DND-41 (cell line): ENCODE measurements around the gene ARL6IP1.
"Not testable (repeated sequence)": the region's sequence is repeated elsewhere in the genome, so short reads cannot be mapped to it uniquely, and the experiment has no call there.

Source experiments
- CTCF ChIP-seq: IDR thresholded peaks from 2 replicates; pipeline ENCODE4 v1.5.1; 2012; ENCODE audit warnings: borderline replicate concordance, low read length, moderate library complexity, mild to moderate bottlenecking; ENCODE audit not compliant: poor library complexity, severe bottlenecking; ENCODE audit errors: extremely low read depth
- EZH2 ChIP-seq: IDR thresholded peaks from 3 replicates; pipeline ENCODE4 v1.6.1; 2012; ENCODE audit warnings: borderline replicate concordance, low read depth, mild to moderate bottlenecking, moderate library complexity, low read length, inconsistent platforms; ENCODE audit not compliant: severe bottlenecking

- TF ChIP-seq CTCF, EZH2: not testable (repeated sequence)
Measured at GRCh38 chr16:18774651-18775050, 26.7 kb downstream of the ARL6IP1 start.
